Panc1 (cell line): ENCODE data around the gene EFHB. TPM values are rescaled to one million over a fixed set of nuclear protein-coding genes. Genes with fewer than 3 reads are reported as not detected.
A peak's percentile ranks its signal among the peaks of the same experiment; 100 is the strongest.

ENCODE experiments used
- ATAC-seq: fragments of 200-7000 bp; cut with Tn5 transposase; 2 replicates; pipeline ENCODE4 v1.9.1; 2020; ENCODE audit warnings: mild to moderate bottlenecking, moderate library complexity
- BruUV-seq: library from RNA; stranded (reverse); fragments of 400-500 nt; replicated peaks from 2 replicates; lab custom pipeline; 2021; lab: Mats Ljungman, UMichigan
- CTCF ChIA-PET: fragments of 300-600 bp; sonication (Branson Sonifier 250); formaldehyde crosslinking; loops from one replicate; lab custom pipeline; 2022; ENCODE audit warnings: antibody characterized with exemption; lab: Charles Lee
- POLR2A ChIA-PET: fragments of 300-600 bp; sonication (Branson Sonifier 250); formaldehyde crosslinking; loops from one replicate; lab custom pipeline; 2022; ENCODE audit warnings: antibody characterized with exemption; lab: Charles Lee
- DNase-seq: peaks from one replicate; pipeline ENCODE4 v3.0.0-alpha.2; 2010; ENCODE audit warnings: low read depth, low spot score
- H3K27ac ChIP-seq: 2 replicates; pipeline ENCODE4 v1.5.1; 2011; ENCODE audit warnings: mild to moderate bottlenecking, low read length, inconsistent platforms
- H3K27me3 ChIP-seq: fragments of 200-500 bp; sonication (Bioruptor generic); 2 replicates; pipeline ENCODE4 v1.6.0; 2014; ENCODE audit warnings: low read length, inconsistent platforms; ENCODE audit not compliant: control insufficient read depth, insufficient read depth
- H3K36me3 ChIP-seq: fragments of 200-500 bp; sonication (Bioruptor generic); 2 replicates; pipeline ENCODE4 v1.5.1; 2014; ENCODE audit warnings: inconsistent platforms, mild to moderate bottlenecking, low read length, moderate library complexity; ENCODE audit not compliant: control insufficient read depth, insufficient read depth
- H3K4me1 ChIP-seq: 2 replicates; pipeline ENCODE4 v1.5.1; 2011; ENCODE audit warnings: inconsistent platforms, mild to moderate bottlenecking, low read length, moderate library complexity; ENCODE audit not compliant: control insufficient read depth, insufficient read depth
- H3K4me3 ChIP-seq, 2 experiments: 2 replicates each; pipeline ENCODE4 v1.5.1; 2011 to 2012; ENCODE audit warnings: low read depth in 2 of 2, low read length in 2 of 2, mild to moderate bottlenecking in 2 of 2, inconsistent platforms in 1 of 2, moderate library complexity in 1 of 2
- H3K9me3 ChIP-seq: fragments of 200-500 bp; sonication (Bioruptor generic); 2 replicates; pipeline ENCODE4 v1.5.1; 2014; ENCODE audit warnings: low read depth, mild to moderate bottlenecking, inconsistent platforms, low read length, moderate library complexity; ENCODE audit not compliant: control insufficient read depth, insufficient read depth
- POLR2AphosphoS5 ChIP-seq: IDR thresholded peaks from 2 replicates; pipeline ENCODE4 v1.6.1; 2012; ENCODE audit warnings: mild to moderate bottlenecking, low read depth, low read length, moderate library complexity
- SIN3A ChIP-seq: IDR thresholded peaks from 2 replicates; pipeline ENCODE4 v1.6.1; 2012; ENCODE audit warnings: low read depth, mild to moderate bottlenecking, low read length, moderate library complexity, borderline replicate concordance; ENCODE audit not compliant: insufficient read depth
- TCF7L2 ChIP-seq: IDR thresholded peaks from 2 replicates; pipeline ENCODE4 v1.6.1; 2011; ENCODE audit warnings: mild to moderate bottlenecking, low read depth, low read length, inconsistent platforms
- in situ Hi-C: cut with HindIII; loops from 2 replicates; pipeline ENCODE4 v1.10.0; 2016; ENCODE audit warnings: low sequenced_read_pairs, low pct_unique_long_range_greater_than_20kb
- intact Hi-C: fragments of 100-400 bp; cut with micrococcal nuclease; formaldehyde crosslinking; loops from one replicate; pipeline ENCODE4 v1.10.0; 2022; ENCODE audit not compliant: unreplicated experiment
- total RNA-seq: library from RNA; stranded (reverse); gene quantifications from one replicate; pipeline ENCODE4 v1.2.1, GENCODE V29; 2021; ENCODE audit not compliant: unreplicated experiment
- TF ChIP-seq, protein P1 (sequence below), 2 experiments: IDR thresholded peaks; 2 replicates each; pipeline ENCODE4 v1.6.1; 2011 to 2012; ENCODE audit warnings: low read depth in 2 of 2, control low read depth in 1 of 2, low read length in 1 of 2, mild to moderate bottlenecking in 1 of 2, moderate library complexity in 1 of 2; ENCODE audit not compliant: insufficient read depth in 1 of 2
- TF ChIP-seq, protein P2 (sequence below): fragments of 450-650 bp; IDR thresholded peaks from 2 replicates; pipeline ENCODE4 v1.5.1; 2017; ENCODE audit warnings: mild to moderate bottlenecking

Gene EFHB
- total RNA-seq, 1 experiment from 2014 or later = 0.46 TPM

DNA sequence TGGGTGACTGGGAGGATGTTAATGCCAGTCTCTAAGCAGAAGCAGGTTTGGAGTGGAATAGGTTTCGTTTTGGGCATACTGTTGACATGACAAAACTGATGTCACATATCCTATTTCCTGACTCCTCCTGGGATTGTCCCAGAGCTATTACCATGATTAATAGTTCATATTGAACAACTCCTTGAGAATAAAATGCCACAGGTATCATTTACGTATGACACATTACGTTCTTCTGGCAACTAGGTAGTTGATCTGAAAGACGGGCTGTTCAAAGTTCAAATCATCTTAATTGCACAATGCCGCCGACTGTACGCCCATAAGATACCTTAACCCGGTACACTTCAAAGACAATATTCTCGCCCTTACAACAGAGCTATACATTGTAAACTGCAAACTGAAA lies 11.5 kb upstream of the EFHB start:
- no peaks in the 10 kb centered on the region for H3K27me3 ChIP-seq
- H3K36me3 ChIP-seq = peaks cover 7% of the 10 kb centered on the region; the same call in 1 of the 2 replicates
- DNase-seq (no peak), ATAC-seq (no peak)
- H3K4me3 ChIP-seq = peak overlapping the region; percentile 89 to 97
- H3K27ac ChIP-seq = peak overlapping the region; percentile 96
- TF ChIP-seq POLR2AphosphoS5 (no peak), TCF7L2 (no peak), SIN3A (no peak)
- TF ChIP-seq, protein P1, sequence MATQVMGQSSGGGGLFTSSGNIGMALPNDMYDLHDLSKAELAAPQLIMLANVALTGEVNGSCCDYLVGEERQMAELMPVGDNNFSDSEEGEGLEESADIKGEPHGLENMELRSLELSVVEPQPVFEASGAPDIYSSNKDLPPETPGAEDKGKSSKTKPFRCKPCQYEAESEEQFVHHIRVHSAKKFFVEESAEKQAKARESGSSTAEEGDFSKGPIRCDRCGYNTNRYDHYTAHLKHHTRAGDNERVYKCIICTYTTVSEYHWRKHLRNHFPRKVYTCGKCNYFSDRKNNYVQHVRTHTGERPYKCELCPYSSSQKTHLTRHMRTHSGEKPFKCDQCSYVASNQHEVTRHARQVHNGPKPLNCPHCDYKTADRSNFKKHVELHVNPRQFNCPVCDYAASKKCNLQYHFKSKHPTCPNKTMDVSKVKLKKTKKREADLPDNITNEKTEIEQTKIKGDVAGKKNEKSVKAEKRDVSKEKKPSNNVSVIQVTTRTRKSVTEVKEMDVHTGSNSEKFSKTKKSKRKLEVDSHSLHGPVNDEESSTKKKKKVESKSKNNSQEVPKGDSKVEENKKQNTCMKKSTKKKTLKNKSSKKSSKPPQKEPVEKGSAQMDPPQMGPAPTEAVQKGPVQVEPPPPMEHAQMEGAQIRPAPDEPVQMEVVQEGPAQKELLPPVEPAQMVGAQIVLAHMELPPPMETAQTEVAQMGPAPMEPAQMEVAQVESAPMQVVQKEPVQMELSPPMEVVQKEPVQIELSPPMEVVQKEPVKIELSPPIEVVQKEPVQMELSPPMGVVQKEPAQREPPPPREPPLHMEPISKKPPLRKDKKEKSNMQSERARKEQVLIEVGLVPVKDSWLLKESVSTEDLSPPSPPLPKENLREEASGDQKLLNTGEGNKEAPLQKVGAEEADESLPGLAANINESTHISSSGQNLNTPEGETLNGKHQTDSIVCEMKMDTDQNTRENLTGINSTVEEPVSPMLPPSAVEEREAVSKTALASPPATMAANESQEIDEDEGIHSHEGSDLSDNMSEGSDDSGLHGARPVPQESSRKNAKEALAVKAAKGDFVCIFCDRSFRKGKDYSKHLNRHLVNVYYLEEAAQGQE (IDR thresholded peaks at IDR 0.05; ENCODE audit: insufficient read depth in 1 of 2, low read depth in 2 of 2, low read length in 1 of 2) = no peak
- TF ChIP-seq, protein P2, sequence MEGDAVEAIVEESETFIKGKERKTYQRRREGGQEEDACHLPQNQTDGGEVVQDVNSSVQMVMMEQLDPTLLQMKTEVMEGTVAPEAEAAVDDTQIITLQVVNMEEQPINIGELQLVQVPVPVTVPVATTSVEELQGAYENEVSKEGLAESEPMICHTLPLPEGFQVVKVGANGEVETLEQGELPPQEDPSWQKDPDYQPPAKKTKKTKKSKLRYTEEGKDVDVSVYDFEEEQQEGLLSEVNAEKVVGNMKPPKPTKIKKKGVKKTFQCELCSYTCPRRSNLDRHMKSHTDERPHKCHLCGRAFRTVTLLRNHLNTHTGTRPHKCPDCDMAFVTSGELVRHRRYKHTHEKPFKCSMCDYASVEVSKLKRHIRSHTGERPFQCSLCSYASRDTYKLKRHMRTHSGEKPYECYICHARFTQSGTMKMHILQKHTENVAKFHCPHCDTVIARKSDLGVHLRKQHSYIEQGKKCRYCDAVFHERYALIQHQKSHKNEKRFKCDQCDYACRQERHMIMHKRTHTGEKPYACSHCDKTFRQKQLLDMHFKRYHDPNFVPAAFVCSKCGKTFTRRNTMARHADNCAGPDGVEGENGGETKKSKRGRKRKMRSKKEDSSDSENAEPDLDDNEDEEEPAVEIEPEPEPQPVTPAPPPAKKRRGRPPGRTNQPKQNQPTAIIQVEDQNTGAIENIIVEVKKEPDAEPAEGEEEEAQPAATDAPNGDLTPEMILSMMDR = no peak
- ChIA-PET POLR2A (no interaction called here), CTCF (no interaction called here)
- peaks cover 8% of the 10 kb centered on the region for H3K4me1 ChIP-seq
- intact Hi-C loops = no loop called here
- no TSS peak for BruUV-seq
- H3K9me3 ChIP-seq = no peaks in the 10 kb centered on the region
- in situ Hi-C loops = no loop called here

DNA sequence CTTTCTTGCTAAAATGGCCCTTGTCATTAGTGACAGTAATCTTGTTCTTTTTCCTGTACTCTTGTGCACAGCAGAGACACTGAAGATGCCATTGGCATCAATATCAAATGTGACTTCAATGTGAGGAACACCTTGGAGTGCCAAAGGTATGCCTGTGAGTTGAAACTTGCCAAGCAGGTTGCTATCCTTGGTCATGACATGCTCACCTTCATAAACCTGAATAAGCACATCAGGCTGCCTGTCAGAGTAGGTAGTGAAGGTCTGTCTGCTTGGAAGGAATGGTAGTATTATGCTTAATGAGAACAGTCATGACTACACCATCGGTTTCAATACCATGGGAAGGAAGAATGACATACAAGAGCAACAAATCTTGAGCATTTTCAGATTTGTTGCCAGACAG lies 6.6 kb upstream of the EFHB start:
- intact Hi-C loops (no loop called here), in situ Hi-C loops (no loop called here)
- ChIA-PET POLR2A (no interaction called here), CTCF (no interaction called here)
- no peak overlapping the region for H3K27ac ChIP-seq
- no peaks in the 10 kb centered on the region for H3K9me3 ChIP-seq
- H3K4me1 ChIP-seq = no peaks in the 10 kb centered on the region; the same call in 1 of the 2 replicates
- DNase-seq = no peak
- H3K27me3 ChIP-seq = no peaks in the 10 kb centered on the region
- no peaks in the 10 kb centered on the region for H3K36me3 ChIP-seq
- TF ChIP-seq POLR2AphosphoS5 (no peak), SIN3A (no peak), TCF7L2 (no peak)
- TF ChIP-seq, protein P1 (IDR thresholded peaks at IDR 0.05; ENCODE audit: insufficient read depth in 1 of 2, low read depth in 2 of 2, low read length in 1 of 2) = no peak
- TF ChIP-seq, protein P2 = no peak
- BruUV-seq = no TSS peak
- no peak for ATAC-seq
- no peak overlapping the region for H3K4me3 ChIP-seq
